ENCODE data around the gene SHISAL1.
"Not testable (repeated sequence)": the region's sequence is repeated elsewhere in the genome, so short reads cannot be mapped to it uniquely, and the experiment has no call there.

Gene SHISAL1

DNA sequence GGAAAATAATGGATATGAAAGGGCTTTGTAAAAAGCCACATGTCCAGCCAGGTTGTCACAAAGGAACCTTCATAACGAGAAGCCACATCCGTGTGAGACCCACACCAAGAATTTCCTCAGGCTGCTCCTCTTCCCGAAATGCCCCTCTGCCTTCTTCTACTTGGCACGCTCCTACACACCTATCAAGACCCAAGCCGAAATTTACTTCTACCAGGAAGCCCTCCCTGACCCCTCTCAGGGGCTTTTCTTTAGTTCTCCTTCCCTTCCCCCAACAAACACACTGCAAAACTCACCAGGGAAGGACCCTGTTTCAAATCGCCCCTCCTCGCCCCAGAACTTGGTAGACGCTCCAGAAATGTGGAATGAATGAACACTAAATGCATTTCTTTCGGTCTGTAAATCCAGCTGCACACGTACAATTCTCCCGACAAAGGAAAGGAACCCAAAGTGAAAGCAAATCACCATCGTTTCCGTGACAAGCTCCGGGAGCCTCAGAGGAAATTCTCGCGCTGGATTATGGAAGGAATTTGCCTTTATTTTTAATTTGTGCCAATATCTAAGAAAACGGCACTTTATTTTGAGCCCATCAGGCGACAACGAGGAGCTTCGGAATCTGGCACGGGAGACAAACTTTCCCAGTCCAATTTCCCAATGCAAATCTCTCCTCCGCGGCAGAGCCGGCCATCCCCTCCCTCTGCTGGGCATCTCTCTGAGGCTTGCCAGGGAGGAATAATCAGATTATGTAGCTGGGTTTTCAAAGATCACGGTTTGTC lies 13.2 kb upstream of the SHISAL1 start:
- DNase-seq = no peak

DNA sequence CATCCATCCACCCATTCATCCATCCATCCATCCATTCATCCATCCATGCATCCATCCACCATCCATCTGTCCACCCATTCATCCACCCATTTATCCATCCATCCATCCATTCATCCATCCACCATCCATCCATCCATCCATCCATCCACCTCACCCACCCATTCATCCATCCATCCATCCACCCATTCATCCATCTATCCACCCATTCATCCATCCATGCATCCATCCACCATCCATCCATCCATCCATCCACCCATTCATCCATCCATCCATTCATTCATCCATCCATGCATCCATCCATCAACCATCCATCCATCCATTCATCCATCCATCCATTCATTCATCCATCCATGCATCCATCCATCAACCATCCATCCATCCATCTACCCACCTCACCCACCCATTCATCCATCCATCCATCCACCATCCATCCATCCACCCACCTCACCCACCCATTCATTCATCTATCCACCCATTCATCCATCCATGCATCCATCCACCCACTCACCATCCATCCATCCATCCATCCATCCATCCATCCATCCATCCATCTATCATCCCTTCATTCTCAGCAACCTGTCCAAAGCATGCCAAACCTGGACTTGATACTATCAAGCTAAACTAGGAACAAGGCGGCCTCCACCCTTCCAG lies 10.5 kb upstream of the SHISAL1 start:
- DNase-seq = not testable (repeated sequence)

DNA sequence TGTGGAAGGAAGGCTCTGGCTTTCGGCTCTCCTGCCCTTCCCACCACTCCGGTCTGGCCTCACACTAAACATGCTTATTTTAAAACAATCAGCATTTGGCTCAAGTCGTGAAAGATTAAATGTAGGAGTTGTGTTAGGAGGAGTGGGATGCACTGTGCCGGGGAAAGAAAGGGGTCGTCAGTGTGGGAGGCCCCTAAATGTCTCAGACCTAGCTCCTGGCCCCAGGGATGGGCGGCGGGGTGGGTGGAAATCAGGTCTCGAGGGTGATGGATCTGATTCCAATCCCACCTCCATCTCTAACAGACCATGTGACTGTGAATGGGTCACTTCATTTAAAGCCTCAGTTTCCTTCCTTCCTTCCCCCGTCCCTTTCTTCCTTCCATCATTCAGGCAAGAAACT lies 6.9 kb upstream of the SHISAL1 start:
- no peak for DNase-seq

DNA sequence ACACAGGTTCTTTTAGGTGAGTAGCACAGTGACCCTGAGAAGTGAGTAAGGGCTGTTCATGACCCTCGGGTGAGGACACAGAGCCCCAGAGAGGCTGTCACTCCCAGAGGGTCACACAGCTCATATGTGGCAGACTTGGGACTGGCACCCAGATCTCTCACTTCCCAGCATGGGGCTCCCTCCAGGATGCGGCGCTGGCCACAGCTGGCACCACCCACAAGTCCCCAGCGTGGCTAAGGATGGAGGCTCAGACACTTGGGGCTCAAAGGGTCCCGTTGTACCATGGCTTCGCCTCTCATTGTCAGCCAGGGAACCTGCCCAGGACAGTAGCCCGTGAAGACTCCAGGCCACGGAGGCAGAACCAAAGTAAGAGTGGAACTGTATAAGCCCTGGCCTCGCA lies 6.0 kb upstream of the SHISAL1 start:
- no peak for DNase-seq

DNA sequence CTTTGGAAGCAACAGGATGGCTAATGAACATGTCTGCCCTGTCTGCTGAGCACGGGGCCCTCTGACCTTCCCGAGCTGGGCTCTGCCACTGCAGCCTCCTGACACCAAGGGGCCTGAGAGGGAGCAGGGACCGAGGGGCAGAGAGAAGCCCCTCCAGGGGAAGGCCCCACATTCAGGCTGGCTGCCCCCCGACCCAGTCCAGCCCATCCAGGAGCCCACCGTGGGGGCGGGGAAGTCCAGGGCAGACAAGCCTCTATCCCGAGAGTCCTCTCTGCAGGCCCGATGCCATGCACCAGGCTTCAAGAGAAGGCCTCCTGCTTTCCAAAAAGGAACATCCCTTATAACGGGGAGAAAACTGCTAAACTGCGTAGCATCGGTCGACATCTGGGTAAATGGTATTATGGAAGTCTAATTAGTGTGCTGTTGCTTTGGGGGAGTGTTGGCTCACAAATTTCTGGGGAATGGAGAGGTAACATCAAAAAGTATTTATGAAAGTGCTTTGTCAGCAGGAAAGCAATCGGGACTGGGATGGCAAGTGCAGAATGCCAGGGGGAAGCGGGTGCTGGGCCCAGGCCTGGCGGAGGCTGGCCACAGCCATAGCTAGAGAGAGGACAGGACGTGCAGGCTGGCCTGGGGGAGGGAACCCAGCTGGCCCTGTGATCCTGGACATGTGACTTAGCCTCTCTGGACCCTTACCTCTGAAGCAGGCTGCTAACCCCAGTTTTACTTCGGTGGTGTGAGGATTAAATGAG lies 5.3 kb upstream of the SHISAL1 start:
- DNase-seq = no peak

DNA sequence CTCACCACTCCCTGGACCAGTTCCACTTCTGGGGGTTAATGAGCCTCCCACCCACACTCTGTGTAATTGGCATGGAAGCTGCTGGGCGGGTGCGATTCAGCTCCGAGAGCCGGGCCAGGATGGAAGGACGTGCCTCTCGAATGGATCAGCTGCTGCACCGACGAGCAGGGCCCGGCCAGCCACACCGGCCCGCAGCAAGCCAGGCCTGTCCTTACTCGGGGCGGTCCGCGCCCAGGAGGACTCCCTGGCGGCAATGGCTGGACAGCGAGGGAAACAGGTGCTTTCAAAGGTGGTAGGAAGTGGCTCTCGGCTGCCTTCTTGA lies 4.3 kb upstream of the SHISAL1 start:
- DNase-seq = no peak

DNA sequence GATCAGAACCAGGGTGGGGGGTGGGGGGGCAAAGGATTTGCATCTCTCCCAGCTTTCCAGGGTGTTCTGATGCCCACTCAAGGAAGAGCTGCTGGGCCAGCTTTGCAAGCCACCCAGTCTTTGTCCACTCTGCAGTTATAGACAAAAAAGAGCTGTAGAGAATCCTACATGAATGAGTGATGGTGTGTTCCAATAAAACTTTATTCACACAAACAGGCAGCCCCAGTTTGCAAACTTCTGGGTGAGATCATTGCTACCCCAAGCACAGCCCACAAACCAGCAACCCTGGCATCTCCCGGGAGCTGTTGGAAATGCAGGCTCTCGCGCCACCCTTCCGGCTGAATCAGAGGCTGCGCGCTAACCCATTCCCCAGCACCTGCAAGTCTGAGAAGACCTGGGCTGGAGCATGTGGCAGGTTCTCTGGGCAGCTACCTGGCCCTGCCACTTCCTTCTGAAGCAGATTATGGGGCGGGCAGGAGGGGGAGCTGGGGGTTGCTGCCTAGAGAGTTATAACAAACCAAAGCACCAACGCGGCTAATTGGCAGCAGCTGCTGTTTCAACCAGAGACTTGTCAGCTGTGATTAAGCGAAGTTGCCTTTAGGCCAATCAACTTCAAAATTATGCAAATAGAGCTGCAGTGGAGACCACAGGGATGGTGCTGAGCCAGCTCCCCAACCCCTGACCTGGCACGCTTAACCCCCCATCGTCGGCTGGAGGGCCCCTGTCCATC lies 3.8 kb upstream of the SHISAL1 start:
- no peak for DNase-seq

DNA sequence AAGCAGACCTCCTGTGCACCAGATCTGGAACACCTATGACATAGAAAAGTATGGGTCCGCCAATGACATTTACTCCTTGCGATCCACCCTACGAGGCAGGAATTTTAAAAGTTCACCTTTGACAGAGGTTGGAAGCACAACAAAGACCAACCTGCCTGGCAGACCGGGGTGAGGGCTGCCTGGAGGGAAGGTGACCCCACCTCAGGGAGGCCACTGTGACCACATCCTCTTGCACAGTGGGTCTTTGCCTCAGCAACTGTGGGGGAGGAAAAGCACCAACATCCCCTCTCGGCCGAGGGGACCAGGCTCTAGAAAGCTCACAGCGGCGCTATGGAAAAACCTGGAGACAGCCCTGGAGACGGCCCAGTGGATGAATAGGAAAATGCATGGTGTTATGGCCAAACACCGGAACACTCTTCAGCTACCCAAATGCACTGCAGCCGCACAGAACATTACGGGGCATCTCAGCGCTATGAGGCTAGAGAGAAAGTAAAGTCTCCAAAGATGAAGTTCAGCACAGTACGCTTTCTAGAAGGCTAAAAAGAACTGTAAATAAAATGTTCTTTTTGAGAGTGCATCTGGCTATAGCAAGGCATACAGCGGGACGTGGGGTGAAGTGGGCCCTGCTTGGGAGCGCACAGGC lies 1.8 kb upstream of the SHISAL1 start:
- DNase-seq = no peak

DNA sequence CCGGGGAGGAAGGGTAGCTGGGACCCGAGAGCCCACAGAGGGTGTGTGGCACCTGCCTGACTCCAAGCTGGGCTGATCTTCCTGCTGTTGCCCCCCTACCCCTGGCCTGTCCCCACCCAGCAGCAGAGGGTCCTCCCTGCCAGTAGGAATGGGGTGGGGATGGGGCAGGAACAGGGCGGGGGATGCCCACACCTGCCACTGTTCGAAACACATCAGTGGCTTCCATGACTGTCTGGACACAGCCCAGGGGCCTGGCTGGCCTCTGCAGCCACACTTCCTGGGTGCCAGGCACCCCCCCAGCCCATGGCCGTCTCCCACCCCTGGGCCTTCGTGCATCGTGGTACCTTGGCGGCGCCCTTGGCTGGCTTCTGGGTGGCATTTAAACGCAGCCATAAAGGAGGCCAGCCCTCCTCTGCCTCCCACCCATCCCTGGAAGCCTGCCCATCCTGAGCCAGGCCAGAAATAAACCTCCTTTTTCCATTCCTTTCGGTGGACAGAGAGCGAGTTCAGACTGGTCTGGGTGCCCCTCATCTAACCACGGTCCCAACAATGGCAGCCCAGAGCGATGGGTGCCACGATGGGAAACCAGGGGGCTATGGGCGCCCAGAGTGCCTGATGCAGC lies 745 bp upstream of the SHISAL1 start:
- no peak for DNase-seq

DNA sequence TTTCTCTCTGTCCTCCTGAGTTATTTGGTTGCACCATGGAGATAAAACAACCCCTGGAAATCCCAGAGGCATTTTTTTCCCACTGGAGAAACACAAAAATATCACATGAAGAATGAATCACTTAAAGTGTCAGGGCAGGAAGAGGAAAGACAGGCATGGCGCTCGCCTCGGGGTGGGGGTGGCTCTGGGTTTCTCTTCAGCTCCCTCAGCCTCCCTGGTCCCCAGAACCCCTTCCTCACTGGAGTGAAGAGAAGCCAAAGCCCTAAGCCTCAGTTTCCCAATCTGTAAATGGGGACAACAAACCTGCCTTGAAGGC lies 938 bp downstream of the SHISAL1 start:
- DNase-seq = no peak

DNA sequence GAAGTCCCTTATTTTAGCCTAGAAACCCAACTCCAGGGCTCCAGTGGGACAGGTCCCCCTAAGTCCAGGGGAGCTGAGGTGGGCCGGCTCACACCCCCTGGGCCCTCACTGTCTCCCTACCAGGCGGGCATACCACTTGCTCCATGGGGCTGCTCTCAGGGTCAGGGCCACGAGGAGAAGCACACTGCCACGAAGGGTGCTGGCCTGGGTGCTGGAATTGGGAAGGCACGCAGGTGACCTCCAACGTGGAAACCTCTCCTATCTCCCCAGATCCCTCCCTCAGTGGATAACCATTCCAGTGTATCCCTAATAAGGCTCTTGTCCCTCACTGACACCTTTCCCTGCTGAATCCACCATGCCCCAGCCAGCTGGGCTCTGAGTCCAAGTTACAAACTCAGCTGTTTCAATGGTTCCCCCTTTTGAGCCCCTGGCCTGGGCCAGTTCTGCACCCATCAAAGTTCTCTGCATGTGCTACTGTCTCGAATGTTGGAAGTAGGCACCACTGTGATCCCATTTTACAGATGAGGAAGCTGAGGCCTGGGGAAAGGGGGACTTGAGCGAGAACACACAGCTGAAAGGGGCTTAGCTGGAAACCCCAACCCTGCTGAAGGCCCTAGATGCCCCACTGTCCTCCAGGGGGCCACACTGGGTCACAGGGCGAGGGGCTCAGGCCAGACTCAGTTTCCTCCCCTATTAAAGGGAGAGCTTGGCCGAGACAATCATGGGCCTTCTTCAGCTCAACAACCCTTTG lies 1.5 kb downstream of the SHISAL1 start:
- DNase-seq = no peak

DNA sequence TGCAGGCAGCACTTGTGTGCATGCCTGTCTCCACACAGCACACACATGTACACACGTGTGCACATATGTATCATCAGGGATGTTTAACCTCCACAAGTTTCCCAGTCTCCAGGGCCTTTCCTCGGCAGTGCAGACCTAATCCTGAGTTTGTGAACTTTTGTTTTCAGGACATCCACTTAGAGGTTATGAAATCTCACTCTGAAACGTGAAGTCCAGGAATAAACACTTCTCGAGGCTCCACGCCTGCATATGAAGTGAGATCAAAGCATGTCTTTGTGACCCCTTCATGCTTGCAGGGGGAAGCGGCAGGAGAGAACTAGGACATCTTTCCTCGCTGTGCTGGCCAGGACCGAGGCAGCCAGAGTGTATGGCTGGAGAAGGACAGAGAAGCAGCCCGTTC lies 3.1 kb downstream of the SHISAL1 start:
- no peak for DNase-seq

DNA sequence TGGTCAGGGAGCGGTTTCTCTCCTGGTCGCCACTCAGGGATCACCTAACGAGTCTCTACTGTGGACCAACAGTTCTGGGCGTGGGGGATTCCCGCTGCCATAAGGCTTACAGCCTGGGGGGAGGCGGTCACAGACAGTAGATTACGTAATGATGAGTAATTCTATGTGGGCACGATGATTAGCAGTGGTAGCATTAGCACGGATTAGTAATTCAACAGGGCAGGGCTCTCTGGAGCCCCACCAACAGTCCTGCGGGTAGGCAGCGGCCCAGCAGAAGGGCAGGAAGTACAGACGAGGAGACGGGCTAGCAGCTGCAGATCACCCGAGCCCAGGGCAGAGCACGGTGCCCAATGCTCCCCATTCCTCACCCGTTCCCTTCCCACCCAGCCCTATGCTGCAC lies 3.6 kb downstream of the SHISAL1 start:
- no peak for DNase-seq

DNA sequence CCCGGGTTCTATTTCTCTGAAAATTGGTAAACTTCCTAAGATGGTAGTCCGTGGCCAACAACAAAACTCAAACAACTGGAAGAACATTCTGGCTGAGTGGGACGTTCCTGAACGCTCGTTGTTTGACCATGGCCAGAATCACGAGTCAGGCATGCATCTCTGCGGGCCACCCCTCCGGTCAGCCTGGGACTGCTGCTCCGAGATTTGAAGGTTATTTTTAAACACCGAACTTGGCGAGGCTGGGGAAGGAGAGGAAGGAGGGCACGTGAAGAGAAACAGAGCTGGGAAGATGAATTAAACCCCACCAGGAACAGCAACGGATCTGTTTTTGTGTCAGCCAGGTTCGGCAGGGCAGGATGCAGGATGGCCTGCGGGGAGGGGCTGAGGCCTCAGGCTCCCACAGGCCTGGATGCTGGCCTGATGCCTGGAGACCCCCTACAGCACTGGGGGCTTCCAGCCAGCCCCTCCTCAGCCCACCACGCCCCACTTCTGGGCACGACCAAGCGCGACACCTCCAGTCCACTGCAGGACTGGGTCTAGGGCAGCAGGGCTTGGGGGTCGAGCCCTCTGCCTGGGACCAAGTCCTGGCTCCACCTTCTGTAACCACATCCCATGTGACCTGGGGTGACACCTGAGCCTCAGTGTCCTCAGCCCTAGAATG lies 5.1 kb downstream of the SHISAL1 start:
- no peak for DNase-seq

DNA sequence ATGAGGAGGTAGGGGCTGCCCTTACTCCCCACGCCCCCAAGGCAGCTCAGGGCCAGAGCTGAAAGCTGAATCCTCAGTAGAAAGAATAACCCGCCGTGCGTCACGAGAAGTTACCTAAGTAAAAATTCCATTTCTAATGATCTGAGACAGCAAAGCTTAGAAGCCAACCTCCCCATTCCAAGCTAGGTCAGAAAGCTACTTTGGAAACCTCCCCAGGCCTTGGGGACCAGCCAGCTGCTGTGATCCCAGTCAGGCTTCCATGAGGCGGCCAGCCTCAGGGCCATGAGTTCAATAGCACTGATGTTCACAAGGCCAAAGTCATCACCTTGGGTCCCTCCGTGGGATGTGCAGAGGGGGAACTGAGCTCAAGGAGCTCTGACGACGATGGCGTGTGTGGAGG lies 6.9 kb downstream of the SHISAL1 start:
- DNase-seq = no peak

DNA sequence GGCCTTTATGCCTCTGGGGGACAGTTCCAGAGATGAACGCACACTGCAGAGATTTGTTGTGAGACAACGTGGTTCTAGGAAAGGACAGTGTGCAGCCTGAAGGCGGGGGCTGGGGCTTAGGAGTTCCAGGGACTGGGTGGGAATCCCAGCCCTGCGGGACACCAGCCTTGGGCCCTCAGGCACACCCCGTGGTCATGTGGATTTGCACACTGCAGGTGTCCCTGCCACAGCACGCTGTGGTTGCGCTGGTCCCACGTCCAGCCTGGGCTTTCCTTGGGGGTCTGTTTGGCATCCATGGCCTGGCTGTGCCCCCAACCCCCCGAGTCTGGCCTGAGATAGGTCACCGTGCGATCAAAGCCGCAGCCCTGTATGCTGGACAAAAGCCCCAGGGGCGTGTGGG lies 7.3 kb downstream of the SHISAL1 start:
- no peak for DNase-seq

DNA sequence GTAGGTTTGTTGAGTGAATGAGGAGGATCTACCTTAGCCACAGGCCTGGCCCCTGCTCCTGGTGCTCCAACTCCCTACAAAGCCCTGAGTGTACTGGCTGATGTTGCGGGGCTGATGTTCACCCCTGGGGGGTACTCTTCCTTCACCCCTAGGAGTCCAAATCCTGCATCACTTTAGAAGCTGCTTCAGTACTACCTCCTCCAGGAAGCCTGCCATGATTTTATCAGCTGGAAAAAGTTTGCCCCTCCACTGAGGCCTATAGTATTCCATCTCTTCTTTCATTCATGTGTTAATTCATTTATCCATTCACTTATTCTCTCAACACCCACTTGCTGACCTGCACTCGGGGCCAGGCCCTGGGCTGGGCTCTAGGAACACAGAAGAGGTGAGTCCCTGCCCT lies 7.8 kb downstream of the SHISAL1 start:
- DNase-seq = no peak

DNA sequence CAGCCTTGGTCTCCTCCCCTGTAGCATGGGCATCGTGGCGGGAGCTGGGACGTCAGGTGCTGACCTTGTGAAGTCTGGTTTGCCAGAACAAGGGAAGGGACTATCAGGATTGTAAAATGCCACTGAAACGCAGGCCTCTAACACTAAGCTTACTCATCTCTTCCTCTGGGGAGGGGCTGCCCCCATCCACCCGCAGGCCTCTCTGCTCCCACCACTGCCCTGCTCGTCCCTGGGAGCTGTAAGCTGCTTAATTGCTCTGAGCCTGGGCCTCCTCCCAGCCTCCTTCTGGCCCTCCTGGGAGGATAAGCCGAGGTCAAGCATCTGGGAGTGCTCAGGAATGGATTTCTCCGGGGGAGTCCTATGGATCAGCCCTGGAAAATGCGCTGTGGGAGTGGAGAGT lies 8.4 kb downstream of the SHISAL1 start:
- no peak for DNase-seq

DNA sequence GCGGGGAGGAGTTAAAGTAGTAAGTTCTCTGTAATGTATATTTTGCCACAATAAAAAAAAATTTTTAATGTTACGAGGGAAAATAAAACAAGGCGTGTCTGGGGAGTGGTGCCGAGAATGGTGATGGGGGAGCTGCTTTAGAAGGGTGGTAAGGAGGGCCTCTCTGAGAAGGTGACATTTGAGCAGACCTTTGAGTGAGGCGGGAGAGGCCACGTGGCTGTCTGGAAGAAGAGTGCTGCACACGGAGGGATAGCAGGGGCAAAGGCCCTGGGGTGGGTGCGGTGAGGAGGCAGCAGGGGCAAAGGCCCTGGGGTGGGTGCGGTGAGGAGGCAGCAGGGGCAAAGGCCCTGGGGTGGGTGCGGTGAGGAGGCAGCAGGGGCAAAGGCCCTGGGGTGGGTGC lies 10.4 kb downstream of the SHISAL1 start:
- not testable (repeated sequence) for DNase-seq

DNA sequence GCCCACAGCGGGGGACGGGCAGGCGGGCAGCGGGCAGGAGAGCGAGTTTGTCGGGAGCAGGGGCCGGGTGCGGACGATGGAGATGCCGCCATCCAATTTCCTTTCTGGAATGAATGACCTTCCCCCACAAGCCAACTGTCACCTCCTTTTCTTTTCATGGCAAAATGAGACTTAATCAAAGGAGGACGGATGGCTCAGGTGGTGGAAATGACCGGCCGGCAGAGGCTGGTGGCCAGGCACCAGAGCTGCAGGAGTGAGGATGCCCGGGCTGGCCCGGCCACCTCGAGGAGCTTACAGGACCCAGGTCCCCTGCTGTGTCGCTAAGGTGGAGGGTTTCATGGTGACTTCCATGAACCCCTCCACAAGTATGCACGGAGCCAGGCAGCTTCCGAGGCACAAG lies 11.7 kb downstream of the SHISAL1 start:
- no peak for DNase-seq

DNA sequence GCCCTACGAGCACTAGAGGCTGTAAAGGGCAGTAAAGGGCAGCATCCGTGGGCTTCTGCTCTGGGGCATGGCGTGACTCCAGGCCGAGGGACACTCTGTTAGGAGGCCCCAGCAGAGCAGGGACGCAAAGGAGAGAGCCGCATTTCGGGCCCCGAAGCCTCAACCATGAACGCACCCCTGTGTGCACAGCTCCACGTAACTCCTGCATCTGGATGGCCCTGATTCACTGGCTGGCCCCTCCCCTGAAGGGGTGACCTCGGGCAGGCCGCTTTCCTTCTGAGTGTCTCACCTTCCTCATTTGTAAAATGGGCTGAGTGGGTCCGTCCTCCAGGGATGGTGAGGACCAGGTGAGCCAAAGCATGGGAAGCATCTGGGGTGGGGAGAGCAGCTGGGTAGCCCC lies 13.6 kb downstream of the SHISAL1 start:
- DNase-seq = no peak
